WTC11 (cell line): ENCODE results near the gene CRYBA2. TPM values are rescaled to one million over a fixed set of nuclear protein-coding genes. Genes with fewer than 3 reads are reported as not detected.

ENCODE experiments used
- ATAC-seq: fragments of 200-7000 bp; cut with Tn5 transposase; 2 replicates; pipeline ENCODE4 v1.10.0; 2021; ENCODE audit warnings: mild to moderate bottlenecking, moderate library complexity
- CTCF ChIA-PET: fragments of 300-600 bp; sonication (Branson Sonifier 250); formaldehyde crosslinking; loops from one replicate; lab custom pipeline; 2021; ENCODE audit warnings: antibody characterized with exemption; lab: Charles Lee
- POLR2A ChIA-PET: fragments of 350-600 bp; sonication (Branson Sonifier 250); formaldehyde crosslinking; loops from one replicate; lab custom pipeline; 2021; ENCODE audit warnings: antibody characterized with exemption; lab: Charles Lee
- DNase-seq: peaks from one replicate; pipeline ENCODE4 v3.0.0; 2021; ENCODE audit warnings: low spot score
- H3K27ac Mint-ChIP-seq: 2 replicates; pipeline ENCODE4 v1.8.0; 2021; ENCODE audit warnings: mixed read lengths
- H3K27me3 Mint-ChIP-seq: 2 replicates; pipeline ENCODE4 v1.8.0; 2021; ENCODE audit warnings: low read depth, mild to moderate bottlenecking, moderate library complexity, mixed read lengths
- H3K36me3 Mint-ChIP-seq: 2 replicates; pipeline ENCODE4 v1.8.0; 2021; ENCODE audit warnings: mixed read lengths
- H3K4me1 Mint-ChIP-seq: 2 replicates; pipeline ENCODE4 v1.8.0; 2022; ENCODE audit warnings: mixed read lengths
- H3K4me3 Mint-ChIP-seq: 2 replicates; pipeline ENCODE4 v1.8.0; 2021; ENCODE audit warnings: mild to moderate bottlenecking, moderate library complexity, mixed read lengths
- H3K9me3 Mint-ChIP-seq: 2 replicates; pipeline ENCODE4 v1.8.0; 2021; ENCODE audit warnings: mixed read lengths
- ATF1 ChIP-seq: sonication (generic); formaldehyde crosslinking; IDR thresholded peaks from 2 replicates; pipeline ENCODE4 v1.8.1; 2023; ENCODE audit warnings: mild to moderate bottlenecking, moderate library complexity, missing genetic modification reagents
- EMX1 ChIP-seq: fragments of 250-450 bp; sonication (Bioruptor Pico); IDR thresholded peaks from 2 replicates; pipeline ENCODE4 v1.8.0; 2021; ENCODE audit warnings: mild to moderate bottlenecking
- IRF2 ChIP-seq: sonication (generic); formaldehyde crosslinking; IDR thresholded peaks from 2 replicates; pipeline ENCODE4 v1.8.0; 2022; ENCODE audit warnings: low read depth, missing genetic modification reagents, borderline replicate concordance
- JAZF1 ChIP-seq: fragments of 250-450 bp; sonication (Bioruptor Pico); IDR thresholded peaks from 2 replicates; pipeline ENCODE4 v1.9.0; 2021; ENCODE audit warnings: moderate library complexity, mild to moderate bottlenecking, inconsistent platforms
- MXD4 ChIP-seq: fragments of 250-450 bp; sonication (Bioruptor Pico); IDR thresholded peaks from 2 replicates; pipeline ENCODE4 v1.8.0; 2021; ENCODE audit warnings: mild to moderate bottlenecking, moderate library complexity, borderline replicate concordance
- NFE2L1 ChIP-seq: sonication (generic); formaldehyde crosslinking; IDR thresholded peaks from 2 replicates; pipeline ENCODE4 v1.8.1; 2023; ENCODE audit warnings: missing genetic modification reagents
- NR2C2 ChIP-seq: sonication (generic); formaldehyde crosslinking; IDR thresholded peaks from 2 replicates; pipeline ENCODE4 v1.8.0; 2022; ENCODE audit warnings: mild to moderate bottlenecking, missing genetic modification reagents
- RELA ChIP-seq: sonication (generic); formaldehyde crosslinking; IDR thresholded peaks from 2 replicates; pipeline ENCODE4 v1.8.1; 2022; ENCODE audit warnings: missing genetic modification reagents, mild to moderate bottlenecking, borderline replicate concordance
- SMAD3 ChIP-seq: sonication (generic); formaldehyde crosslinking; IDR thresholded peaks from 2 replicates; pipeline ENCODE4 v1.8.0; 2022; ENCODE audit warnings: missing genetic modification reagents, mild to moderate bottlenecking, borderline replicate concordance
- TEAD1 ChIP-seq: sonication (generic); formaldehyde crosslinking; IDR thresholded peaks from 2 replicates; pipeline ENCODE4 v1.8.0; 2022; ENCODE audit warnings: mild to moderate bottlenecking, missing genetic modification reagents
- ZBTB21 ChIP-seq: sonication (generic); formaldehyde crosslinking; IDR thresholded peaks from 2 replicates; pipeline ENCODE4 v1.8.1; 2023; ENCODE audit warnings: mild to moderate bottlenecking, missing genetic modification reagents, borderline replicate concordance
- ZNF317 ChIP-seq: sonication (generic); formaldehyde crosslinking; IDR thresholded peaks from 2 replicates; pipeline ENCODE4 v1.8.1; 2023; ENCODE audit warnings: low read depth, mild to moderate bottlenecking, moderate library complexity, missing genetic modification reagents, borderline replicate concordance
- ZNF396 ChIP-seq: fragments of 250-450 bp; sonication (Bioruptor Pico); IDR thresholded peaks from 2 replicates; pipeline ENCODE4 v1.8.0; 2021; ENCODE audit warnings: mild to moderate bottlenecking, moderate library complexity, borderline replicate concordance
- ZNF416 ChIP-seq: fragments of 250-450 bp; sonication (Bioruptor Pico); IDR thresholded peaks from 2 replicates; pipeline ENCODE4 v1.9.0; 2021; ENCODE audit warnings: mild to moderate bottlenecking, inconsistent platforms
- total RNA-seq: library from RNA; stranded (reverse); gene quantifications from 3 replicates; pipeline ENCODE4 v1.2.3, GENCODE V29; 2021
- TF ChIP-seq, protein P1 (sequence below): fragments of 250-450 bp; sonication (Bioruptor Pico); IDR thresholded peaks from 2 replicates; pipeline ENCODE4 v2.1.2; 2022; ENCODE audit warnings: mild to moderate bottlenecking, moderate library complexity
- TF ChIP-seq, protein P2 (sequence below): sonication (generic); formaldehyde crosslinking; IDR thresholded peaks from 2 replicates; pipeline ENCODE4 v1.8.1; 2023; ENCODE audit warnings: mild to moderate bottlenecking, missing genetic modification reagents
- TF ChIP-seq, protein P3 (sequence below): sonication (generic); formaldehyde crosslinking; IDR thresholded peaks from 2 replicates; pipeline ENCODE4 v1.8.0; 2023; ENCODE audit warnings: missing genetic modification reagents
- TF ChIP-seq, protein P4 (sequence below): sonication (generic); formaldehyde crosslinking; IDR thresholded peaks from 2 replicates; pipeline ENCODE4 v1.8.1; 2023; ENCODE audit warnings: mild to moderate bottlenecking, missing genetic modification reagents, moderate library complexity
- TF ChIP-seq, protein P5 (sequence below): fragments of 250-450 bp; sonication (Bioruptor Pico); IDR thresholded peaks from 2 replicates; pipeline ENCODE4 v1.9.0; 2021; ENCODE audit warnings: mild to moderate bottlenecking
- TF ChIP-seq, protein P6 (sequence below): sonication (generic); formaldehyde crosslinking; IDR thresholded peaks from 2 replicates; pipeline ENCODE4 v1.8.0; 2022; ENCODE audit warnings: mild to moderate bottlenecking, missing genetic modification reagents
- TF ChIP-seq, protein P7 (sequence below): fragments of 250-450 bp; sonication (Bioruptor Pico); IDR thresholded peaks from 2 replicates; pipeline ENCODE4 v1.9.0; 2021; ENCODE audit warnings: moderate library complexity, mild to moderate bottlenecking, inconsistent platforms, borderline replicate concordance
- TF ChIP-seq, protein P8 (sequence below): fragments of 250-450 bp; sonication (Bioruptor Pico); IDR thresholded peaks from 2 replicates; pipeline ENCODE4 v1.8.0; 2021; ENCODE audit warnings: mild to moderate bottlenecking

The CRYBA2 gene
- total RNA-seq, 1 experiment from 2014 or later = not detected

DNA sequence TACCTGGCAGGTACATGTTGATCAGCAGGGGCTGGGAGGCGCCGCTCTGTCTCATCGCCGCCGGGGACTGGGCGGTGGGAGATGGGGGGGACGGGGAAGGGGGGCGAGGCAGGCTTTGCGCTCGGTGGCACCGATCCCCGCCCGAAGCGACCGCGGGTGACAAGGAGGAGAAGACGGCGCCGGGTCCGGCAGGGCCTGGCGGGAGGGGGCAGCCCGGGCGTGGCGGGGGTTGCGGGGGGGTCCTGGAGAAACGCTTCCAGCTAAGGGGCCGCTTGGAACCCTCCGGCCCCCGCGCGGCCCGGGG lies 8.2 kb downstream of the CRYBA2 start, which contains the start of gene FEV:
Gene FEV, minus strand, starts transcription at position 164 of the 304 bp plus-strand sequence. Its CDS starts 109 bp downstream, at position 55.
- TF ChIP-seq ZNF317 = no peak
- TF ChIP-seq EMX1 (CRISPR knock-in tag) = no peak
- no peak for TF ChIP-seq ZBTB21 (CRISPR knock-in tag)
- TF ChIP-seq ATF1 (CRISPR knock-in tag) = no peak
- TF ChIP-seq ZNF416 (CRISPR knock-in tag) = no peak
- TF ChIP-seq RELA = no peak
- no peak for TF ChIP-seq NR2C2 (CRISPR knock-in tag)
- TF ChIP-seq, protein P1, sequence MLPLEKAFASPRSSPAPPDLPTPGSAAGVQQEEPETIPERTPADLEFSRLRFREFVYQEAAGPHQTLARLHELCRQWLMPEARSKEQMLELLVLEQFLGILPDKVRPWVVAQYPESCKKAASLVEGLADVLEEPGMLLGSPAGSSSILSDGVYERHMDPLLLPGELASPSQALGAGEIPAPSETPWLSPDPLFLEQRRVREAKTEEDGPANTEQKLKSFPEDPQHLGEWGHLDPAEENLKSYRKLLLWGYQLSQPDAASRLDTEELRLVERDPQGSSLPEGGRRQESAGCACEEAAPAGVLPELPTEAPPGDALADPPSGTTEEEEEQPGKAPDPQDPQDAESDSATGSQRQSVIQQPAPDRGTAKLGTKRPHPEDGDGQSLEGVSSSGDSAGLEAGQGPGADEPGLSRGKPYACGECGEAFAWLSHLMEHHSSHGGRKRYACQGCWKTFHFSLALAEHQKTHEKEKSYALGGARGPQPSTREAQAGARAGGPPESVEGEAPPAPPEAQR (CRISPR knock-in tag) = no peak
- TF ChIP-seq IRF2 (CRISPR knock-in tag) = no peak
- no peak for TF ChIP-seq JAZF1 (CRISPR knock-in tag)
- TF ChIP-seq, protein P2, sequence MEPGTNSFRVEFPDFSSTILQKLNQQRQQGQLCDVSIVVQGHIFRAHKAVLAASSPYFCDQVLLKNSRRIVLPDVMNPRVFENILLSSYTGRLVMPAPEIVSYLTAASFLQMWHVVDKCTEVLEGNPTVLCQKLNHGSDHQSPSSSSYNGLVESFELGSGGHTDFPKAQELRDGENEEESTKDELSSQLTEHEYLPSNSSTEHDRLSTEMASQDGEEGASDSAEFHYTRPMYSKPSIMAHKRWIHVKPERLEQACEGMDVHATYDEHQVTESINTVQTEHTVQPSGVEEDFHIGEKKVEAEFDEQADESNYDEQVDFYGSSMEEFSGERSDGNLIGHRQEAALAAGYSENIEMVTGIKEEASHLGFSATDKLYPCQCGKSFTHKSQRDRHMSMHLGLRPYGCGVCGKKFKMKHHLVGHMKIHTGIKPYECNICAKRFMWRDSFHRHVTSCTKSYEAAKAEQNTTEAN (CRISPR knock-in tag) = no peak
- TF ChIP-seq, protein P3, sequence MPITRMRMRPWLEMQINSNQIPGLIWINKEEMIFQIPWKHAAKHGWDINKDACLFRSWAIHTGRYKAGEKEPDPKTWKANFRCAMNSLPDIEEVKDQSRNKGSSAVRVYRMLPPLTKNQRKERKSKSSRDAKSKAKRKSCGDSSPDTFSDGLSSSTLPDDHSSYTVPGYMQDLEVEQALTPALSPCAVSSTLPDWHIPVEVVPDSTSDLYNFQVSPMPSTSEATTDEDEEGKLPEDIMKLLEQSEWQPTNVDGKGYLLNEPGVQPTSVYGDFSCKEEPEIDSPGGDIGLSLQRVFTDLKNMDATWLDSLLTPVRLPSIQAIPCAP = no peak
- TF ChIP-seq, protein P4, sequence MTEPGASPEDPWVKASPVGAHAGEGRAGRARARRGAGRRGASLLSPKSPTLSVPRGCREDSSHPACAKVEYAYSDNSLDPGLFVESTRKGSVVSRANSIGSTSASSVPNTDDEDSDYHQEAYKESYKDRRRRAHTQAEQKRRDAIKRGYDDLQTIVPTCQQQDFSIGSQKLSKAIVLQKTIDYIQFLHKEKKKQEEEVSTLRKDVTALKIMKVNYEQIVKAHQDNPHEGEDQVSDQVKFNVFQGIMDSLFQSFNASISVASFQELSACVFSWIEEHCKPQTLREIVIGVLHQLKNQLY (CRISPR knock-in tag) = no peak
- TF ChIP-seq, protein P5, sequence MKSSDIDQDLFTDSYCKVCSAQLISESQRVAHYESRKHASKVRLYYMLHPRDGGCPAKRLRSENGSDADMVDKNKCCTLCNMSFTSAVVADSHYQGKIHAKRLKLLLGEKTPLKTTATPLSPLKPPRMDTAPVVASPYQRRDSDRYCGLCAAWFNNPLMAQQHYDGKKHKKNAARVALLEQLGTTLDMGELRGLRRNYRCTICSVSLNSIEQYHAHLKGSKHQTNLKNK (CRISPR knock-in tag) = no peak
- TF ChIP-seq, protein P6, sequence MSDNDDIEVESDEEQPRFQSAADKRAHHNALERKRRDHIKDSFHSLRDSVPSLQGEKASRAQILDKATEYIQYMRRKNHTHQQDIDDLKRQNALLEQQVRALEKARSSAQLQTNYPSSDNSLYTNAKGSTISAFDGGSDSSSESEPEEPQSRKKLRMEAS = no peak
- TF ChIP-seq NFE2L1 (CRISPR knock-in tag) = no peak
- TF ChIP-seq SMAD3 = no peak
- no peak for TF ChIP-seq ZNF396 (CRISPR knock-in tag)
- no peak for TF ChIP-seq TEAD1 (CRISPR knock-in tag)
- TF ChIP-seq, protein P7, sequence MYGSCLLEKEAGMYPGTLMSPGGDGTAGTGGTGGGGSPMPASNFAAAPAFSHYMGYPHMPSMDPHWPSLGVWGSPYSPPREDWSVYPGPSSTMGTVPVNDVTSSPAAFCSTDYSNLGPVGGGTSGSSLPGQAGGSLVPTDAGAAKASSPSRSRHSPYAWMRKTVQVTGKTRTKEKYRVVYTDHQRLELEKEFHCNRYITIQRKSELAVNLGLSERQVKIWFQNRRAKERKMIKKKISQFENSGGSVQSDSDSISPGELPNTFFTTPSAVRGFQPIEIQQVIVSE = no peak
- ChIA-PET POLR2A (no interaction called here), CTCF (interaction anchor here (1.0 to 5.7 kb wide), 5 partner anchors 10 to 86 kb away, joined by 5 to 158 read pairs (median 8); partner anchors contain the start of gene CRYBA2)
- peaks cover 25% of the 10 kb centered on the region for H3K4me1 Mint-ChIP-seq
- ATAC-seq (no peak), DNase-seq (no peak)
- no peaks in the 10 kb centered on the region for H3K36me3 Mint-ChIP-seq
- peak within 1 kb of the TSS; percentile 71 for H3K4me3 Mint-ChIP-seq
- no peak within 1 kb of the TSS for H3K27ac Mint-ChIP-seq
- no peaks in the 10 kb centered on the region for H3K9me3 Mint-ChIP-seq
- H3K27me3 Mint-ChIP-seq = peaks cover 98% of the 10 kb centered on the region

DNA sequence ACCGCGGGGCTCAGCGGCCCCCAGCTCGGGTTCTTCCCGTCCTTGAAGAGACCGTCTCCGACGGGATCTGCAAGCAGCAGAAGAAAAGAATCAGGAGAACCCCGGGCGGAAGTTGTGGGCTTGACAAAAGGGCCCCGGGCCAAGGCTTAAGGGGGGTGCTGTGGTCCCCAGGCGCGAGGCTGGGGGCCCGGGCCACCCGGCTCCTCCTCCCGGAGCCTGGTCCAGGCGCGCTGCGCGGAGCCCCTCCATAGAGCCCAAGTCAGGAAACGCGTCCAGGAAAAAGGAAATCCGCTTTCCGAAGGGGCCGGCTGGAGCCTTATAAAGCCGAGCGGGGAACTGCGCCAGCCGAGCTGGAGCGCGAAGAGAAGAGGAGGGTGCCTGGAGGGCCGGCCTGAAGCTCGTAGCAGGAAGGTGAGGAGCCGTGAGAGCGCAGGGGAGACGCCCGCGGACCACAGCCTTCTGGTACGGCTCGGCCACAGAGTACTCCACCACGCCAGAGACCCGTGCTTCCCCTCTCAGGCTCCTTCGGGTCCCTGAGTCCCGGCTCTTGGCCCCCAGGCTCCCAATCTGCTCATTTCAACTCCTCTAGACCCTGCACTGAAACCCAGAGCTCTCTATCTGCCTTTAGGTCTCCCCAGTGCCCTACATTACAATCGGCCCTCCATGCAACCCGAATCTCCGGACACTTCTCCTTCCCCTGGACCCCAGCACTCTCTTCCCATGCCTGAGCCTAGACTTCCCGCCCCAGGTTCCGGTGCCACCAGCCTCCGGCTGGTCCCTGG lies 8.8 kb downstream of the CRYBA2 start:
- peak; percentile 7 for ATAC-seq
- no peak overlapping the region for H3K27ac Mint-ChIP-seq
- H3K27me3 Mint-ChIP-seq = peaks cover 98% of the 10 kb centered on the region
- no peaks in the 10 kb centered on the region for H3K9me3 Mint-ChIP-seq
- H3K36me3 Mint-ChIP-seq = no peaks in the 10 kb centered on the region
- TF ChIP-seq MXD4 (no peak), RELA (no peak)
- TF ChIP-seq, protein P8, sequence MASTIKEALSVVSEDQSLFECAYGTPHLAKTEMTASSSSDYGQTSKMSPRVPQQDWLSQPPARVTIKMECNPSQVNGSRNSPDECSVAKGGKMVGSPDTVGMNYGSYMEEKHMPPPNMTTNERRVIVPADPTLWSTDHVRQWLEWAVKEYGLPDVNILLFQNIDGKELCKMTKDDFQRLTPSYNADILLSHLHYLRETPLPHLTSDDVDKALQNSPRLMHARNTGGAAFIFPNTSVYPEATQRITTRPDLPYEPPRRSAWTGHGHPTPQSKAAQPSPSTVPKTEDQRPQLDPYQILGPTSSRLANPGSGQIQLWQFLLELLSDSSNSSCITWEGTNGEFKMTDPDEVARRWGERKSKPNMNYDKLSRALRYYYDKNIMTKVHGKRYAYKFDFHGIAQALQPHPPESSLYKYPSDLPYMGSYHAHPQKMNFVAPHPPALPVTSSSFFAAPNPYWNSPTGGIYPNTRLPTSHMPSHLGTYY = no peak
- peaks cover 28% of the 10 kb centered on the region for H3K4me1 Mint-ChIP-seq
- DNase-seq = peak; percentile 54
- ChIA-PET CTCF (interaction anchor here (0.7 to 5.7 kb wide), 7 partner anchors 10 to 108 kb away, joined by 4 to 158 read pairs (median 8); partner anchors contain the start of gene CRYBA2), POLR2A (no interaction called here)
- H3K4me3 Mint-ChIP-seq = peak overlapping the region; percentile 71
